ENCODE results near the gene KNOP1.

The KNOP1 gene

GRCh38 chr16:19690196-19690595 is 27.8 kb downstream of the KNOP1 start:
- TF ChIP-seq ZFX (IDR thresholded peaks at IDR 0.05; ENCODE audit: borderline replicate concordance) (no peak), CTCF (IDR thresholded peaks at IDR 0.05) (no peak)
- H3K27ac ChIP-seq = no peak overlapping the region

GRCh38 chr16:19689342-19689741 is 28.7 kb downstream of the KNOP1 start:
- TF ChIP-seq CTCF (IDR thresholded peaks at IDR 0.05) = no peak
- no peak for TF ChIP-seq ZFX (IDR thresholded peaks at IDR 0.05; ENCODE audit: borderline replicate concordance)
- no peak overlapping the region for H3K27ac ChIP-seq

GRCh38 chr16:19688396-19689024 is 29.5 kb downstream of the KNOP1 start:
- TF ChIP-seq ZFX (IDR thresholded peaks at IDR 0.05; ENCODE audit: borderline replicate concordance) = no peak
- no peak for TF ChIP-seq CTCF (IDR thresholded peaks at IDR 0.05)
- H3K27ac ChIP-seq = no peak overlapping the region

- TF ChIP-seq ZFX (IDR thresholded peaks at IDR 0.05; ENCODE audit: borderline replicate concordance) (no peak), CTCF (IDR thresholded peaks at IDR 0.05) (no peak)
- no peak overlapping the region for H3K27ac ChIP-seq
Observed at GRCh38 chr16:19687279-19687678, 30.7 kb downstream of the KNOP1 start.

- H3K27ac ChIP-seq = no peak overlapping the region
- TF ChIP-seq ZFX (IDR thresholded peaks at IDR 0.05; ENCODE audit: borderline replicate concordance) = no peak
- no peak for TF ChIP-seq CTCF (IDR thresholded peaks at IDR 0.05)
Observed at GRCh38 chr16:19685176-19685575, 32.9 kb downstream of the KNOP1 start.

GRCh38 chr16:19683453-19684236 is 34.4 kb downstream of the KNOP1 start:
- H3K27ac ChIP-seq = no peak overlapping the region
- no peak for TF ChIP-seq CTCF (IDR thresholded peaks at IDR 0.05)
- no peak for TF ChIP-seq ZFX (IDR thresholded peaks at IDR 0.05; ENCODE audit: borderline replicate concordance)

- TF ChIP-seq CTCF (IDR thresholded peaks at IDR 0.05) (no peak), ZFX (IDR thresholded peaks at IDR 0.05; ENCODE audit: borderline replicate concordance) (no peak)
- no peak overlapping the region for H3K27ac ChIP-seq
Observed at GRCh38 chr16:19681637-19682036, 36.4 kb downstream of the KNOP1 start.

Data from 22Rv1 (cell line).